ENCODE measurements around the gene BPIFA1. TPM values are rescaled to one million over a fixed set of nuclear protein-coding genes. Genes with fewer than 3 reads are reported as not detected.

BPIFA1 gene
- total RNA-seq = not detected

DNA sequence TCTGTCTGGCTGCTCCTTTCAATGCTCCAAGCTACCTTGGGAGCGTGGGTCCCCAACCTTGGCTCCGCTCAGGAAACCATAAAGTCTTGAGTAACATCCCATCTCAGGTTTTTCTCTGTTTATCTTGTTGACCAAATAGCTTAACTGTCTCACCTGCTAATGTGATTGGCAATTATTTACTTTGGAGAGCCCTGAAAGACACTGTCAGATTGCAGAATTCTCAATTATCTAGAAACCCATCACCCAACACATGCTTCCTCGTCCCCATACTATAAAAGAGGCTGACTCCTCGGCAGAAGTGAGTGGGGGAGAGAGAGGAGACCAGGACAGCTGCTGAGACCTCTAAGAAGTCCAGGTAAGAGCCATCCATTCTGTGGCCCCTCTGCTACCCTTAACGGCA is at the start of gene BPIFA1:
Gene BPIFA1 (plus strand): TSS at position 301 of the 400 bp plus-strand sequence. CDS start 1,716 bp downstream, outside the sequence.
- POLR2A ChIA-PET = no interaction called here
- CTCF ChIA-PET = no interaction called here

DNA sequence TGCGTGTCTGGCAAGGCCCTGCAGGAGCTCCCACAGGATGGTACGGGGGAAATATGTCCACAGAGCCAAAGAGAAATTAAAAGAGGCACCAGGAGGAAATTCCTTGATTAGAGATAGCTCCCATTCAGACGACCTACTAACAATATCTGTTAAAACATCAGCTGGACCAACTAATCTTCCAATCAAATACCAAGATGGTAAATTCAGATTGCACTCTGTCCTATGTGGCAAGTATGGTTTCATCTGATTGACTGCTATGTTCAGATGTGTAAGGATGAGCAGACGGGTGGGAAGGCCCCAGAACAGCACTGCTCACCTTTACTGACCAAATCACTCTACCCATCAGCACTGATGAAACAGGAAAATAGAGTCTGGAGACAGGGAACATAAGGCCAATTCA is 48.3 kb upstream of the BPIFA1 start:
- CTCF ChIA-PET = interaction anchor here (0.7 kb wide), 1 partner anchor 30 kb away, joined by 4 read pairs; no protein-coding TSS in a partner anchor
- POLR2A ChIA-PET = no interaction called here

- ChIA-PET POLR2A (no interaction called here), CTCF (interaction anchor here (0.7 kb wide), 1 partner anchor 450 kb away, joined by 3 read pairs; no protein-coding TSS in a partner anchor)
Measured at GRCh38 chr20:33188421-33188820, 47.4 kb upstream of the BPIFA1 start.

- POLR2A ChIA-PET = no interaction called here
- CTCF ChIA-PET = no interaction called here
Measured at GRCh38 chr20:33191484-33191883, 44.3 kb upstream of the BPIFA1 start.

DNA sequence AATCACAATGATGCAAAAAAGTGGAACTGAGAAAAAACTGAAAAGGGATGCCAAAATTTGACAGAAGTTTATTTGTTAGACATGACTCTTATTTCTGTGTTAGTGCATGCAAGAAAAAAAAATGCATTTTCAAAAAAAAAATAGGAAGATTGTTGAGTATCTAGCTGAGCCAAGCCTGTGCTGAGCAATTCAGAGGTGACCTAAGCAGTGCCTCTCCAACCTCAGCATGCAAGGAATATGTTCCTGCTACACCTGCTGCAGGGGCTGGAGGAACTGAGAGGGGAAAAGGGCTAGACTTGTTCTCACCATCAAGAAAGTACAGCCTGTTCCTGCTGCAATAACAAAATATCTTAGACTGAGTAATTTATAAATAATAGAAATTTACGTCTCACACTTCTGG is 43.8 kb upstream of the BPIFA1 start:
- POLR2A ChIA-PET = no interaction called here
- CTCF ChIA-PET = no interaction called here

DNA sequence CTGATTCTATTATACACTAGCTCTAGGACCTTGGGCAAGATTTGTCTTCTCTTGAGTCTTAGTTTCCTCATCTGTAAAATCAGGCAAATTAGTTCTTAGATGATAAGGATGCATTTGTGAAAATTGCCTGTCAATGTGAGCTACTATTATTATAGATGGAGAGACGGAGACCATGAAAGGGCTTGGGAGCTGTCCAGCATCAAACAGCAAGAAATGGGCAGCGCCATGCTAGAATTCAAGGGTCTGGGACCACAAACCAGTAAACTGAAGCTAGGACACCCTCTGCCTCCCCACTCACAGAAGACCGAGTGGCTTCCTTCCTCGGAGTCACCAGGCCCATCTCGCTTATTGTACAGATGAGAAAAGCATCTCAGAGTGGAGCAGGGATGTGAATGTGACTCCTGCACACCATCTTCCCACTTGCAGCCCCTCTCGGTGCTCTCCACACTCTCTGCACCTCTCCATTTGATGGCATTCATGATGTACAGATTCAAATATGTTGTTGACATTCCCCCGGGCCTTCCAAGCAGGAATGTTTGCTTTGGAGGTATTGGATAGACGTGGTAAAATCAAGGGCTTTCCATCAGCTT is 42.8 kb upstream of the BPIFA1 start:
- ChIA-PET POLR2A (no interaction called here), CTCF (no interaction called here)

- CTCF ChIA-PET = no interaction called here
- POLR2A ChIA-PET = no interaction called here
Measured at GRCh38 chr20:33199026-33199425, 36.8 kb upstream of the BPIFA1 start.

DNA sequence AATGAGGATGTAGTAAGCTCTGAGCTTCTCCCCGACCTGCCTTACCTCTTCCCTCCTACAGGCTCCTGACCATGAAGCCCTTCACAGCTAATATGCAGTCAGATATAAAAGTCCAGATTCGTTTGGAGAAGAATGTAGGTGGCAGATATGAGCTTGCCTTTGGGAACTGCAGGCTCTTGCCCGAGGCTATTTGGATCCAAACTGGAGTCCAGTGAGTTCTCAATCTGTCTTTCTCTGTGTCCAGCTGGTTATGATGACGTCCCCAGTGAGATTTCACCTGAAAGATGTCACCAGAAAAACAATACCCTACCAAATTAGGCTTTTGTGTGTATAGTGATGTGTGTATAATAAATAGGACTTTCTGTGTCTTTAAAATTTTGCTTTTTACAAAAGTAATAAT is 33.3 kb upstream of the BPIFA1 start:
- ChIA-PET CTCF (no interaction called here), POLR2A (no interaction called here)

DNA sequence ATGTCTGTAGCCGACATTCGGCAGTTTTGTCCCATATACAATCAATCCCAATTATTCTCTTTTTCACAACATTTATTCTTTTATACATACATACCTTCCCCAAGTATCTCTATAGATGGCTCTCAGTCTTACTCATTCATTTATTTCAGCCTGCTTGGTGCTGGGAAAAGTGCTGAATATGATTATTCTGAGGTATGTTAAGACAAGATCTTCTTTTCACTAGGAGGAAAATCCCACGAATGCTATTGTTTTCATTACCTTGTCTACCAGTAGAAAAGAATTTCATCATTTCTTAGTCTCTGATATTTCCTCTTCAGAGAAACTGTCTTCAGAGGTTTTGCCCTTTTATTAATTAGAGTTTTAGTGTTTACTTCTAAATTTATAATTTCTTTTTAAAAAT is 32.4 kb upstream of the BPIFA1 start:
- ChIA-PET CTCF (no interaction called here), POLR2A (no interaction called here)

GRCh38 chr20:33209789-33210188 is 26.0 kb upstream of the BPIFA1 start:
- ChIA-PET POLR2A (no interaction called here), CTCF (no interaction called here)

DNA sequence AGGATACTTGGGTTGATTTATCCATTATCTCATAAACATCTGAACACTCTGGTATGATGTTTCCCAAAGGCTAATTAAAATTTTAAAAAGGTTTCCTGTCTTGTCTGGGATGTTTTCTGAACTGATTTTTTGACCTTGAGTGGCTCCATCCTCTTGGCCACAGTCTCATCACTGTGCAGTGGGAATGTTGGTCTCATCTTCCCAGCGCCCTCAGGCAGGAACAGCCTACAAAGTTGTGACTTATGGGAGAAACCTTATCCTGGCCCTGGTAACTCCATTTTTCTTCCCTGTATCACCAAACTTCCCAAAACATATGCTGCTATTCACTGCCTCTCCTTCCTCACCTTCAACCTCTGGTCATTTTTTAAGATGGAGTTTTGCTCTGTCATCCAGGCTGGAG is 25.4 kb upstream of the BPIFA1 start:
- CTCF ChIA-PET = no interaction called here
- POLR2A ChIA-PET = no interaction called here

- POLR2A ChIA-PET = no interaction called here
- CTCF ChIA-PET = interaction anchor here (0.6 to 1.0 kb wide), 2 partner anchors 310 to 558 kb away, joined by 3 to 4 read pairs; no protein-coding TSS in a partner anchor
Measured at GRCh38 chr20:33211817-33212424, 23.9 kb upstream of the BPIFA1 start.

- ChIA-PET POLR2A (no interaction called here), CTCF (no interaction called here)
Measured at GRCh38 chr20:33217052-33217451, 18.7 kb upstream of the BPIFA1 start, which contains the start of gene BPIFA3. Gene BPIFA3 (plus strand): TSS chr20:33217352. CDS start chr20:33217537, 185 bp downstream.

GRCh38 chr20:33224399-33224798 is 11.4 kb upstream of the BPIFA1 start:
- POLR2A ChIA-PET = no interaction called here
- CTCF ChIA-PET = no interaction called here

GRCh38 chr20:33229843-33230242 is 6.0 kb upstream of the BPIFA1 start:
- ChIA-PET POLR2A (no interaction called here), CTCF (interaction anchor here (1.2 kb wide), 1 partner anchor 12 kb away, joined by 3 read pairs; no protein-coding TSS in a partner anchor)

DNA sequence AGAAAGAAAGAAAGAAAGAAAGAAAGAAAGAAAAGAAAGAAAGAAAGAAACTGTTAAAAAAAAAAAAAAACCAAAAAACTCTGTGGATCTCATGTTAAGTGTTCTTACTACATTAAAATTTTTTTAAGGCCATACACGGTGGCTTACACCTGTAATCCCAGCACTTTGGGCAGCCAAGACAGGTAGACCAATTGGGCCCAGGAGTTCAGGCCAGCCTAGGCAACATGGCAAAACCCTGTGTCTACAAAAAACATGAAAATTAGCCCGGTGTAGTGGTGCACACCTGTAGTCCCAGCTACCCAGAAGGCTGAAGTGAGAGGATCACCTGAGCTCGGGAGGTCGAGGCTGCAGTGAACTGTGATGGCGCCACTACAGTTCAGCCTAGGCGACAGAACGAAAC is 4.6 kb upstream of the BPIFA1 start:
- ChIA-PET POLR2A (no interaction called here), CTCF (no interaction called here)

- ChIA-PET CTCF (no interaction called here), POLR2A (no interaction called here)
Measured at GRCh38 chr20:33232486-33233072, 3.2 kb upstream of the BPIFA1 start.

DNA sequence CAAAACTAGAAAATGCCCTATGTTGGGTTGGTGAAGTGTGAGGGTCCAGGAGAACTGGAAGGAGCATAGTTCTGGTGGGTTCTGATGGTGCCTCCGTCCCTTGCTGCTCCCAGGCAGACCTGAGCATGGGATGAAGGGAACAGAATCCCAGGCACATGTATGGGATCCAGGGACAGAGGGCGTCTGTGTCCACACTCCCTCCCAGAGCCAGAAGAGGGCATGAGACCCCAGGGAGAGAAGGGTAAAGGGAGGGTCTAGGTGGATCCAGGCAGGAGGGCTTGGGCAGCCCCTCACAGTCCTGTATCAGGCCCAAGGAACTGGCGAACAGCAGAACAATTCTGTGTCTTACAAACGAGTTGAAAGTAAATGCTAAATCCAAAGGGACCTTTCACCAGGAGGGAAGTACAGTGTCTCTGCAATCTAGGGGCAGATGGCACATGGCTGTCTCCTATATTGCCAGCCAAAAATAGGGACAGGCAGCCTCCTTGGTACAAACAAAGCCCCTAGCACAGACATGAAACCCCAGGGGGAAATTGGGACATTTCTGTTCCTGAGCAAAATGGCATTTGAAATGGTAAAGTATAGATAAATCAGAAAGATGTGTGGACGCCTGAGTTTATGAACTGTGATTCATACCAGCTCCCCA is 2.5 kb upstream of the BPIFA1 start:
- POLR2A ChIA-PET = no interaction called here

DNA sequence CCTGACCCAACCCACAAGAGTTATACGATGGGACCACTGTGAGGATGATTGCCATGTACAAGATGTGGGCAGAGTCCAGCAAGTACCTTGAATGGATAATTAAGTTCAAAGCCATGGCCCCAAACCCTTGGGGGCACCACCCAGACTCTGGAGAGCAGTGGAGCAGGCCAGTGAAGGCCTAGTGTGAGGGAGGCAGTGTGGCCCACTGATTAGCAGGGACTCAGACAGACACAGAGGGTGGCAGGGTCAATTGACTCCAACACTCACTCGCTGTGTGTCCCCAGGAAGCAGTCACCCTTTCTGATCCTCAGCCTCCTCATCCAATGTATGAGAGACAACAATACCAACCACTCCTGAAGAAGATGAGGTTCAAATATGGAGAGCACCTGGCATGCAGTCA is 1.7 kb upstream of the BPIFA1 start:
- POLR2A ChIA-PET = no interaction called here

More for the DNA sequence above, 2.5 kb upstream of the BPIFA1 start:
- CTCF ChIA-PET = no interaction called here

DNA sequence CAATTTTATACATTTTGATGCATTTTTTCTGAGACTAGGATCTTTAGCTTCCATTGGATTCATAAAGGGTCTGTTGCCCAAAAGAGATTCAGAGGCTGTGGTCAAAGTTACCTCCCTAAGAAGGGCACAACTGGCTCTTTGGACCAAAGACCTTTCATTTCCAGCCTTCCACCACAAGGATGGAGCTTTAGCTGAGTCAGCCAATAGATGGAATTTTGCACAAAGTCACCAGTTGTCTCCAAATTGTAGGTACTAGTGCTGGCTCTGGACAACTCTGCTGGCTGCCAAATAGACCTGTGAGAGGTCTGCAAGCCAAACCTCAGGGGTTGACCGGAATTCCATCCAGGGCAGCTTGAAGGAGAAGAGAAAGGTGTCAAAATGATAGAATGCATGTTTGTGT is 555 bp downstream of the BPIFA1 start:
- ChIA-PET CTCF (interaction anchor here (1.0 kb wide), 1 partner anchor 105 kb away, joined by 3 read pairs; no protein-coding TSS in a partner anchor), POLR2A (no interaction called here)

More for the DNA sequence above, 1.7 kb upstream of the BPIFA1 start:
- CTCF ChIA-PET = no interaction called here

- POLR2A ChIA-PET = no interaction called here
Measured at GRCh38 chr20:33237989-33238388, 2.2 kb downstream of the BPIFA1 start.

More at GRCh38 chr20:33237989-33238388, 2.2 kb downstream of the BPIFA1 start:
- CTCF ChIA-PET = no interaction called here
